Adrenal gland (tissue), 12 donors: ENCODE data around the gene JARID2. TPM values are rescaled to one million over a fixed set of nuclear protein-coding genes. Genes with fewer than 3 reads are reported as not detected.
"Not testable (repeated sequence)": the region's sequence is repeated elsewhere in the genome, so short reads cannot be mapped to it uniquely, and the experiment has no call there.

Source experiments
- DNase-seq, 7 donors: peaks; one replicate each; pipeline ENCODE4 v3.0.0-alpha.2; 2019 to 2020
- H3K27ac ChIP-seq, 5 donors: fragments of 200-600 bp; sonication (generic) in 4 of 5; 1 replicate in 3 of 5; 2 replicates in 2 of 5; pipeline versions ENCODE4 v1.5.1 to v1.8.0; 2016 to 2020; ENCODE audit warnings: mild to moderate bottlenecking in 1 of 5
- H3K27me3 ChIP-seq: fragments of 200-600 bp; 2 replicates; pipeline ENCODE4 v1.8.0; 2021
- H3K36me3 ChIP-seq, 2 donors: fragments of 200-600 bp; replicated peaks in 1 of 2; 1 replicate in 1 of 2; 2 replicates in 1 of 2; pipeline versions ENCODE4 v1.5.1 to v1.8.0; 2018 to 2022
- H3K4me1 ChIP-seq, 2 donors: fragments of 200-600 bp; replicated peaks in 1 of 2; 1 replicate in 1 of 2; 2 replicates in 1 of 2; pipeline versions ENCODE4 v1.5.1 to v1.8.0; 2018 to 2021
- H3K4me3 ChIP-seq, 4 donors: fragments of 200-600 bp; sonication (generic) in 3 of 4; one replicate each; pipeline ENCODE4 v1.5.1; 2016 to 2018
- H3K9me3 ChIP-seq, 3 donors: fragments of 200-600 bp; sonication (generic) in 1 of 3; replicated peaks in 1 of 3; 1 replicate in 2 of 3; 2 replicates in 1 of 3; pipeline versions ENCODE4 v1.5.1 to v1.8.0; 2016 to 2021
- POLR2A ChIP-seq, 2 donors: fragments of 450-650 bp; IDR thresholded peaks; one replicate each; pipeline ENCODE4 v1.6.1; 2017; ENCODE audit warnings: antibody characterized with exemption in 2 of 2, mild to moderate bottlenecking in 2 of 2, moderate library complexity in 1 of 2
- WGBS, 4 donors: extraction: QIAGEN DNeasy Blood & Tissue Kit in 2 of 4; methylation state at CpG; one replicate each; pipeline versions ENCODE4 v1.1.5 to v1.1.7; 2013 to 2017; 5-methylcytosine and 5-hydroxymethylcytosine counted together
- intact Hi-C, 2 donors: fragments of 100-400 bp; cut with DNase I; formaldehyde crosslinking; loops; one replicate each; pipeline versions ENCODE4 v1.14.1 to v1.15.0; 2022 to 2023
- polyA plus RNA-seq, 3 donors: library from polyadenylated mRNA; stranded (reverse); fragments of 200-250 nt in 2 of 3; fragments of 350-450 nt in 1 of 3; fragmentation: Illumina TruSeq in 1 of 3; extraction: RNeasy Lipid Tissue Mini Kit (QIAGEN cat#74804) in 1 of 3; gene quantifications; one replicate each; pipeline ENCODE4 v1.2.3, GENCODE V29; 2013 to 2014
- total RNA-seq, 9 donors: library from RNA; depleted of rRNA in 4 of 9; stranded (reverse); fragments of >200 nt in 4 of 9; fragments of 120-200 nt in 1 of 9; fragmentation: NEBNext Ultra II Directional in 1 of 9; extraction: Animal tissue kit (Norgen Biotek cat#: 25700) in 1 of 9; gene quantifications; one replicate each; pipeline versions ENCODE4 v1.1.0 to v1.2.4, GENCODE V29; 2013 to 2023
- TF ChIP-seq, protein P1 (sequence below), 6 experiments: fragments of 450-650 bp in 4 of 6; fragments of 200-600 bp in 2 of 6; sonication (generic) in 1 of 6; IDR thresholded peaks; 1 replicate in 5 of 6; 2 replicates in 1 of 6; pipeline versions ENCODE4 v1.5.1 to v1.8.0; 2016 to 2021; ENCODE audit warnings: antibody characterized with exemption in 6 of 6, mild to moderate bottlenecking in 2 of 6, moderate library complexity in 1 of 6
- donor health status: healthy with polysubstance abuse.
- donor health status: Bipolar disorder and iron deficiency.
- donor health status: DM: yes; HTN: yes; CAD: no.
- donor health status: DM: no; HTN: no; CAD: no.
- donor health status: DM: no; HTN: no; CAD: no.
- donor health status: DM: yes; HTN: yes; CAD: no.

The JARID2 gene
- total and polyA plus RNA-seq, 12 donors, result 3.0 to 13.6 (median 8.2) TPM

DNA sequence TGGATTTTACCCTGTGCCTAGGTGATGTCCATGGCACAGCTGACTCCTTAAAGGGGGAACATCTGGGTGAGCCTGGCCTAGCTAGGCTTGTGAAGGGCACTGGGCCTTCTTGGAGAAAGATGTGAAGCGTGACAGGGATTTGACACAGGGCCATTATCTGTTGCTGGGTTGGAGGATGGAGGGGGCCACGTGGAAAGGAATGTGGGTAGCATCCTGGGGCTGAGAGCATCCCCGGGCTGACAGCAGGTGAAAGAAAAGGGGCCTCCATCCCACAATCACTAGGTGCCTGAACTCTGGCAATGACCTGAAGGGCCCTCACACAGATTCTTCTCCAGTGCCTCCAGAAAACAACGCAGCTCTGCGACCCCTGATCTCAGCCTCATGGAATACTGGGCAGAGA, 292.2 kb downstream of the JARID2 start:
- TF ChIP-seq, protein P1, sequence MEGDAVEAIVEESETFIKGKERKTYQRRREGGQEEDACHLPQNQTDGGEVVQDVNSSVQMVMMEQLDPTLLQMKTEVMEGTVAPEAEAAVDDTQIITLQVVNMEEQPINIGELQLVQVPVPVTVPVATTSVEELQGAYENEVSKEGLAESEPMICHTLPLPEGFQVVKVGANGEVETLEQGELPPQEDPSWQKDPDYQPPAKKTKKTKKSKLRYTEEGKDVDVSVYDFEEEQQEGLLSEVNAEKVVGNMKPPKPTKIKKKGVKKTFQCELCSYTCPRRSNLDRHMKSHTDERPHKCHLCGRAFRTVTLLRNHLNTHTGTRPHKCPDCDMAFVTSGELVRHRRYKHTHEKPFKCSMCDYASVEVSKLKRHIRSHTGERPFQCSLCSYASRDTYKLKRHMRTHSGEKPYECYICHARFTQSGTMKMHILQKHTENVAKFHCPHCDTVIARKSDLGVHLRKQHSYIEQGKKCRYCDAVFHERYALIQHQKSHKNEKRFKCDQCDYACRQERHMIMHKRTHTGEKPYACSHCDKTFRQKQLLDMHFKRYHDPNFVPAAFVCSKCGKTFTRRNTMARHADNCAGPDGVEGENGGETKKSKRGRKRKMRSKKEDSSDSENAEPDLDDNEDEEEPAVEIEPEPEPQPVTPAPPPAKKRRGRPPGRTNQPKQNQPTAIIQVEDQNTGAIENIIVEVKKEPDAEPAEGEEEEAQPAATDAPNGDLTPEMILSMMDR (IDR thresholded peaks at IDR 0.05), result no peak
- no peak for TF ChIP-seq POLR2A (IDR thresholded peaks at IDR 0.05)
- 93 to 100% (median 97%) methylated on average over 5 of the region's 5 CpGs for WGBS, 4 donors
- no peak overlapping the region for H3K27ac ChIP-seq

DNA sequence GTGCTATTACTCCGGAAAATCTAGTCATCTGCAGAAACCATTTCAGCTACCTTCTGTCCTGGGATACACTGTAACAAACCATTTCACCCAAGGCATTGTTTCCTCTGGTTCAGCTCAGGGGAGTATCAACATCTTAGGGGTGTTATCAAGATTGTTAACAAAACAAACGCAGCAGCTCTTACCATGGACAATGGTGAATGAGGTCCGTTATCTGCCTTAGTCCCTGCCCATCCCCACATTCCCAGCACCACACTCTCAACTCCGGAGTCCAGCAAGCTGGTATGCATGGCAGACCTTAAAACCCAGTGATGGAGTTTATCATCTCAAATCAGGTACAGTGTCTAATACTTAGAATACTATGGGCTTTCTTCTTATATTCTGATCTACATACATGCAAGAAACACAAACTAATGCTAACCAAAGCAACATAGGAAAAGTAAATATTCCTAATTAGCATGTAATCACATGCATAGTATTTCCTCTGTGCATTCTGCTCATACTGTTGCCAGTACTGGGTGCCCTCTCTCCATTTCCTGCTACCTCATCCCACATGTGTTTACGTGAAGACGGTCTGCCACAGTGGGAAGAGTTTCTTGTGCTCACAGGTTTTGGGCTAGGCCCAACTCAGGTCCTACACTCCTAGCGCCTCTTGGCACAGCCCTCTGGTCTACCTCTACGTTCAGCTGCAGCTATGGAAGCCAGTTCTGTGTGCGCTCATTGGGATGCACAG, 293.1 kb downstream of the JARID2 start:
- Histone ChIP-seq H3K27ac (no peak overlapping the region), H3K9me3 (no peaks in the 10 kb centered on the region), H3K27me3 (no peaks in the 10 kb centered on the region), H3K4me1 (peaks cover 10 to 15% of the 10 kb centered on the region in 2 donors), H3K36me3 (no peaks in the 10 kb centered on the region), H3K4me3 (no peak overlapping the region)
- intact Hi-C loops, result no loop called here
- WGBS, 4 donors, result 91 to 97% (median 91%) methylated on average over 9 of the region's 9 CpGs
- TF ChIP-seq, protein P1 (IDR thresholded peaks at IDR 0.05), result no peak
- TF ChIP-seq POLR2A (IDR thresholded peaks at IDR 0.05), result no peak
- no peak for DNase-seq

More for the DNA sequence above, 292.2 kb downstream of the JARID2 start:
- Histone ChIP-seq H3K9me3 (no peaks in the 10 kb centered on the region), H3K27me3 (no peaks in the 10 kb centered on the region), H3K36me3 (no peaks in the 10 kb centered on the region), H3K4me3 (no peak overlapping the region), H3K4me1 (peaks cover 10 to 15% of the 10 kb centered on the region in 2 donors)
- intact Hi-C loops, result no loop called here
- DNase-seq, result no peak

DNA sequence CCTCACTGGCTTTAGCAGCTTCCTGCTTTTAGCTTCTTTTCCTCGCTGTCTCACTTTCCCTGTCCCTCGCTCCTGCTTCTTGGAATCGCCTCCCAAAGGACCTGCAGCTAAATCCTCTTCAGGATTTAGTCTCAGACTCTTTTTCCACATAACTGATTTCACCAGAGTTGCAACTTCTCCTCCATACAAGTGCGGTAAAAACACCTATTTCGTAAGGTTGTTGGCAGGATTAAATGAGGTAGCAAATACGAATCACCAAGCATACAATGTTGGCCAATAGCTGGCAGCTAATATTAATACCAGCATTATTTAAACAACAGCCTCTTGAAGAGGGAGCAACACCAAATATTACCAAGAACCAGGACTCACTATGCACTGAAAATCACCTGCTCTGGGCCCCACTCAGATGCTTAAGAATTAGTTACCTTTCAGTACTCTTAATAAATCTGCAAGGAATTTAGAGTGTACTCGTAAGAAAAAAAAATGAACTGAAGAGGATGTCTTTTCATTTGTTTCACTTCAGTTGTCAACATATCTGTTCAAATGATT, 293.9 kb downstream of the JARID2 start:
- Histone ChIP-seq H3K27me3 (no peaks in the 10 kb centered on the region), H3K36me3 (no peaks in the 10 kb centered on the region), H3K4me1 (peaks cover 10 to 15% of the 10 kb centered on the region in 2 donors), H3K4me3 (no peak overlapping the region), H3K27ac (no peak overlapping the region), H3K9me3 (no peaks in the 10 kb centered on the region)
- no peak for DNase-seq
- 89 to 93% (median 92%) methylated on average over 7 of the region's 7 CpGs for WGBS, 4 donors
- intact Hi-C loops, result no loop called here
- TF ChIP-seq, protein P1 (IDR thresholded peaks at IDR 0.05), result no peak
- no peak for TF ChIP-seq POLR2A (IDR thresholded peaks at IDR 0.05)

DNA sequence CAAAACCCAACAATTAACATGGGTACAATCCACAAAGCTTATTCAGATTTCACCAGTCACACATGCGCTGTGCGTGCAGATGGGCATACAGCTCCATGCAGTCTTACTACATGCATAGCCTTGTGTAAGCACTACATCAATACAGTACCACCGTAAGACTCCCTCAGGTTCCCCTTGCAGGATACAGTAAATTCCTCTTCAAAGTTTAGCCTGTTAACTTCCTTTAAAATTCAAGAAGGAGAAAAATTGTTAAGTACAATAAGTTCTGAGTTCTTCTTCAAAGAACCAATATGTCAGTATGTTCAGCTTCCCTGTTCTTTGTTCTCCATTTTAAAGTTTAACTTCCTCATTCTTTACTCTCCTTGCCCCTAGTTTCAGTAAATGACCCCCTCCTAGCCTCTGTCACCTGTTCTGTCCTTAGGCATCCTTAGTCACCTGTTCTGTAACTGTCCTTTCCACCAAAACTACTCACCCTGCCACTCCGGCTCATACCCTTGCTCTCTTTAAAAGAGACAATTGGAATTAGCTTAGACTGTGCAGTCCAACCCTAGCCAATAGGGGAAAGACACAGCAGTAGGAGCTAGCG, 297.6 kb downstream of the JARID2 start:
- 89 to 95% (median 93%) methylated on average over 5 of the region's 5 CpGs for WGBS, 4 donors
- H3K4me3 ChIP-seq, H3K27ac ChIP-seq, H3K9me3 ChIP-seq, H3K36me3 ChIP-seq, intact Hi-C loops, H3K27me3 ChIP-seq, H3K4me1 ChIP-seq, DNase-seq: not testable (repeated sequence)
